PC-3 (cell line): Measurements from ENCODE around the gene NIPBL. TPM values are rescaled to one million over a fixed set of nuclear protein-coding genes. Genes with fewer than 3 reads are reported as not detected.

ENCODE experiments used
- ATAC-seq: fragments of 200-7000 bp; cut with Tn5 transposase; 2 replicates; pipeline ENCODE4 v1.9.1; 2020; ENCODE audit warnings: mild to moderate bottlenecking, moderate library complexity
- BruUV-seq: library from RNA; stranded (reverse); fragments of 400-500 nt; replicated peaks from 2 replicates; lab custom pipeline; 2021; lab: Mats Ljungman, UMichigan
- CTCF ChIA-PET: fragments of 300-600 bp; sonication (Branson Sonifier 250); formaldehyde crosslinking; loops from one replicate; lab custom pipeline; 2022; ENCODE audit warnings: antibody characterized with exemption; lab: Charles Lee
- POLR2A ChIA-PET: fragments of 300-600 bp; sonication (Branson Sonifier 250); formaldehyde crosslinking; loops from one replicate; lab custom pipeline; 2022; ENCODE audit warnings: antibody characterized with exemption; ENCODE audit not compliant: unreplicated experiment; lab: Charles Lee
- DNase-seq: peaks from one replicate; pipeline ENCODE4 v3.0.0-alpha.2; 2015
- H2AFZ ChIP-seq: fragments of 300-600 bp; sonication (generic); 2 replicates; pipeline ENCODE4 v1.6.0; 2016; ENCODE audit warnings: antibody characterized with exemption, low read length
- H3F3A ChIP-seq: fragments of 300-600 bp; sonication (generic); one replicate; pipeline ENCODE4 v1.6.0; 2017; ENCODE audit warnings: antibody characterized with exemption, low read length, control low read depth, mild to moderate bottlenecking; ENCODE audit not compliant: unreplicated experiment
- H3K27ac ChIP-seq: fragments of 300-600 bp; sonication (generic); 2 replicates; pipeline ENCODE4 v1.5.1; 2016; ENCODE audit warnings: mild to moderate bottlenecking, low read length
- H3K27me3 ChIP-seq: fragments of 300-600 bp; sonication (generic); 2 replicates; pipeline ENCODE4 v1.6.1; 2016; ENCODE audit warnings: low read length, mixed read lengths
- H3K36me3 ChIP-seq: fragments of 300-600 bp; sonication (generic); 2 replicates; pipeline ENCODE4 v1.6.1; 2016; ENCODE audit warnings: low read depth, mixed run types, low read length, mixed read lengths
- H3K4me1 ChIP-seq: fragments of 300-600 bp; sonication (generic); 2 replicates; pipeline ENCODE4 v1.5.1; 2016; ENCODE audit warnings: low read length; ENCODE audit not compliant: insufficient read depth
- H3K4me2 ChIP-seq: fragments of 300-600 bp; sonication (generic); 2 replicates; pipeline ENCODE4 v1.6.0; 2016; ENCODE audit warnings: low read length
- H3K4me3 ChIP-seq: fragments of 300-600 bp; sonication (generic); 2 replicates; pipeline ENCODE4 v1.5.1; 2016; ENCODE audit warnings: mild to moderate bottlenecking, low read length, mixed read lengths
- H3K79me2 ChIP-seq: fragments of 300-600 bp; sonication (generic); 2 replicates; pipeline ENCODE4 v1.6.1; 2017; ENCODE audit warnings: low read length, mixed read lengths
- H3K9ac ChIP-seq: fragments of 300-600 bp; sonication (generic); 2 replicates; pipeline ENCODE4 v1.6.0; 2016; ENCODE audit warnings: mild to moderate bottlenecking, low read length
- H3K9me2 ChIP-seq: fragments of 300-600 bp; sonication (generic); replicated peaks from 2 replicates; pipeline ENCODE4 v1.6.1; 2016; ENCODE audit warnings: mixed run types, low read length, mixed read lengths
- H3K9me3 ChIP-seq: fragments of 300-600 bp; sonication (generic); 2 replicates; pipeline ENCODE4 v1.6.1; 2016; ENCODE audit warnings: low read length, mixed read lengths
- H4K20me1 ChIP-seq: fragments of 300-600 bp; sonication (generic); 2 replicates; pipeline ENCODE4 v1.6.1; 2016; ENCODE audit warnings: low read length, mixed read lengths
- CTCF ChIP-seq: fragments of 300-600 bp; sonication (generic); conservative IDR thresholded peaks from 2 replicates; pipeline ENCODE4 v1.5.1; 2017; ENCODE audit warnings: antibody characterized with exemption, low read depth, mild to moderate bottlenecking, low read length
- EZH2 ChIP-seq: fragments of 300-600 bp; sonication (generic); IDR thresholded peaks from one replicate; pipeline ENCODE4 v1.6.1; 2017; ENCODE audit warnings: antibody characterized with exemption, mild to moderate bottlenecking, low read length; ENCODE audit not compliant: unreplicated experiment
- EZH2phosphoT487 ChIP-seq: fragments of 300-600 bp; sonication (generic); IDR thresholded peaks from 2 replicates; pipeline ENCODE4 v1.6.1; 2018; ENCODE audit warnings: mild to moderate bottlenecking, antibody characterized with exemption, low read length, borderline replicate concordance
- intact Hi-C: fragments of 100-400 bp; cut with micrococcal nuclease; formaldehyde crosslinking; loops from 2 replicates; pipeline ENCODE4 v1.9.0; 2023
- total RNA-seq: library from RNA; depleted of rRNA; stranded (reverse); fragments of >200 nt; gene quantifications from 2 replicates; pipeline ENCODE4 v1.2.3, GENCODE V29; 2014

NIPBL gene
- total RNA-seq, 1 experiment from 2014 or later, result 16.8 TPM

GRCh38 chr5:36948650-36949049 lies 72.1 kb downstream of the NIPBL start:
- H3K4me3 ChIP-seq, result 0 out of 2 replicates have a peak overlapping the region, but pooled peaks have one; percentile 8
- CTCF ChIA-PET, result no interaction called here
- 0 out of 2 replicates have a peak overlapping the region, but pooled peaks have one; percentile 1 for H3K27ac ChIP-seq
- H3K4me1 ChIP-seq, result peaks cover 53% of the 10 kb centered on the region
- POLR2A ChIA-PET, result interaction anchor here (0.7 kb wide), 1 partner anchor 208 kb away, joined by 3 read pairs; no protein-coding TSS in a partner anchor
- intact Hi-C loops, result loop anchor here (2.0 kb wide), 1 partner anchor 54 kb away; no protein-coding TSS in a partner anchor
- DNase-seq (peak; percentile 10), ATAC-seq (peak; percentile 27; the same call in 1 of the 2 replicates)
- no TSS peak for BruUV-seq
- no peaks in the 10 kb centered on the region for H3K9me3 ChIP-seq
- no peaks in the 10 kb centered on the region for H3K36me3 ChIP-seq
- TF ChIP-seq EZH2, result no peak
- TF ChIP-seq EZH2phosphoT487, result no peak
- TF ChIP-seq CTCF, result no peak
- peaks cover 90% of the 10 kb centered on the region for H3K79me2 ChIP-seq
- no peaks in the 10 kb centered on the region for H3K9me2 ChIP-seq
- H3K27me3 ChIP-seq, result no peaks in the 10 kb centered on the region
- no peak overlapping the region for H3K9ac ChIP-seq
- no peak overlapping the region for H2AFZ ChIP-seq
- peak overlapping the region; percentile 51 for H3K4me2 ChIP-seq
- H4K20me1 ChIP-seq, result peaks cover 34% of the 10 kb centered on the region
- H3F3A ChIP-seq, result peaks cover 5% of the 10 kb centered on the region

- ChIA-PET CTCF (no interaction called here), POLR2A (no interaction called here)
- H3K4me1 ChIP-seq, result peaks cover 53% of the 10 kb centered on the region
- peaks cover 34% of the 10 kb centered on the region for H4K20me1 ChIP-seq
- DNase-seq (no peak), ATAC-seq (no peak)
- no peak overlapping the region for H2AFZ ChIP-seq
- H3F3A ChIP-seq, result peaks cover 5% of the 10 kb centered on the region
- H3K9ac ChIP-seq, result no peak overlapping the region
- BruUV-seq, result no TSS peak
- H3K79me2 ChIP-seq, result peaks cover 88% of the 10 kb centered on the region
- no peak overlapping the region for H3K4me3 ChIP-seq
- H3K27ac ChIP-seq, result no peak overlapping the region
- H3K36me3 ChIP-seq, result no peaks in the 10 kb centered on the region
- 0 out of 2 replicates have a peak overlapping the region, but pooled peaks have one; percentile 55 for H3K4me2 ChIP-seq
- no peaks in the 10 kb centered on the region for H3K9me2 ChIP-seq
- H3K27me3 ChIP-seq, result no peaks in the 10 kb centered on the region
- H3K9me3 ChIP-seq, result no peaks in the 10 kb centered on the region
- TF ChIP-seq CTCF (no peak), EZH2phosphoT487 (no peak), EZH2 (no peak)
- intact Hi-C loops, result loop anchor here (2.0 kb wide), 1 partner anchor 53 kb away; no protein-coding TSS in a partner anchor
Measured at GRCh38 chr5:36949593-36949992, 73.0 kb downstream of the NIPBL start.
